SU-DHL-6 (cell line): ENCODE results near the gene SETD6.

ENCODE experiments used
- CTCF ChIP-seq: fragments of 200-600 bp; sonication (generic); IDR thresholded peaks from one replicate; pipeline ENCODE4 v1.5.1; 2017; ENCODE audit warnings: antibody characterized with exemption, mild to moderate bottlenecking, low read length, moderate library complexity; ENCODE audit not compliant: insufficient read depth, poor library complexity, severe bottlenecking
- EZH2phosphoT487 ChIP-seq: fragments of 200-600 bp; sonication (generic), shearing (Covaris generic); conservative IDR thresholded peaks from 2 replicates; pipeline ENCODE4 v1.6.1; 2018; ENCODE audit warnings: mild to moderate bottlenecking, antibody characterized with exemption, low read length, moderate library complexity, mixed read lengths

- TF ChIP-seq CTCF = no peak
- no peak for TF ChIP-seq EZH2phosphoT487
These were observed 17.1 kb downstream of the SETD6 start for GRCh38 chr16:58532414-58532813.
